OCI-LY1 (cell line): ENCODE measurements around the gene PBXIP1.

Experiments used
- H2AFZ ChIP-seq: fragments of 200-600 bp; sonication (generic), shearing (Covaris generic); 2 replicates; pipeline ENCODE4 v1.6.0; 2014; ENCODE audit warnings: antibody characterized with exemption, mild to moderate bottlenecking, low read length
- H3F3A ChIP-seq: fragments of 200-600 bp; sonication (generic), shearing (Covaris generic); 2 replicates; pipeline ENCODE4 v1.6.0; 2014; ENCODE audit warnings: mild to moderate bottlenecking, antibody characterized with exemption, low read length, moderate library complexity; ENCODE audit not compliant: insufficient read depth
- H3K27ac ChIP-seq: fragments of 200-600 bp; sonication (generic); 2 replicates; pipeline ENCODE4 v1.5.1; 2014; ENCODE audit warnings: low read length, mixed run types, mild to moderate bottlenecking, low read depth; ENCODE audit not compliant: poor library complexity, severe bottlenecking
- H3K27me3 ChIP-seq: fragments of 200-600 bp; sonication (generic); 2 replicates; pipeline ENCODE4 v1.6.0; 2014; ENCODE audit warnings: antibody characterized with exemption, mild to moderate bottlenecking, low read length, moderate library complexity; ENCODE audit not compliant: insufficient read depth
- H3K36me3 ChIP-seq: fragments of 200-600 bp; sonication (generic); 2 replicates; pipeline ENCODE4 v1.6.1; 2014; ENCODE audit warnings: mild to moderate bottlenecking, antibody characterized with exemption, low read length, moderate library complexity, mixed read lengths; ENCODE audit not compliant: insufficient read depth
- H3K4me1 ChIP-seq: fragments of 200-600 bp; sonication (generic); 2 replicates; pipeline ENCODE4 v1.5.1; 2014; ENCODE audit warnings: mild to moderate bottlenecking, low read length, moderate library complexity; ENCODE audit not compliant: insufficient read depth, severe bottlenecking
- H3K4me2 ChIP-seq: fragments of 200-600 bp; sonication (generic), shearing (Covaris generic); 2 replicates; pipeline ENCODE4 v1.6.1; 2014; ENCODE audit warnings: low read length
- H3K4me3 ChIP-seq: fragments of 200-600 bp; sonication (generic); 2 replicates; pipeline ENCODE4 v1.5.1; 2014; ENCODE audit warnings: low read length, low read depth, mild to moderate bottlenecking, mixed read lengths; ENCODE audit not compliant: poor library complexity, severe bottlenecking
- H3K79me2 ChIP-seq: fragments of 200-600 bp; shearing (Covaris generic); 2 replicates; pipeline ENCODE4 v1.6.1; 2016; ENCODE audit warnings: mixed run types, low read length, mixed read lengths; ENCODE audit not compliant: insufficient read depth
- H3K9ac ChIP-seq: fragments of 200-600 bp; sonication (generic), shearing (Covaris generic); 2 replicates; pipeline ENCODE4 v1.6.1; 2014; ENCODE audit warnings: mild to moderate bottlenecking, low read length, mixed read lengths
- H3K9me2 ChIP-seq: fragments of 200-600 bp; sonication (generic), shearing (Covaris generic); 2 replicates; pipeline ENCODE4 v1.6.1; 2014; ENCODE audit warnings: low read depth, mild to moderate bottlenecking, low read length, mixed read lengths
- H3K9me3 ChIP-seq: fragments of 200-600 bp; shearing (Covaris generic); 2 replicates; pipeline ENCODE4 v1.6.1; 2014; ENCODE audit warnings: low read length, mixed read lengths
- H4K20me1 ChIP-seq: fragments of 200-600 bp; sonication (generic), shearing (Covaris generic); 2 replicates; pipeline ENCODE4 v1.6.0; 2016; ENCODE audit warnings: mild to moderate bottlenecking, low read length; ENCODE audit not compliant: insufficient read depth
- CTCF ChIP-seq: fragments of 200-600 bp; sonication (generic), shearing (Covaris generic); IDR thresholded peaks from 2 replicates; pipeline ENCODE4 v1.5.1; 2017; ENCODE audit warnings: mild to moderate bottlenecking, antibody characterized with exemption, low read length, moderate library complexity, mixed read lengths
- EZH2 ChIP-seq: fragments of 200-600 bp; sonication (generic), shearing (Covaris generic); IDR thresholded peaks from 2 replicates; pipeline ENCODE4 v1.8.0; 2017; ENCODE audit warnings: borderline replicate concordance, mixed run types, mild to moderate bottlenecking, antibody characterized with exemption, low read length, moderate library complexity, mixed read lengths

The PBXIP1 gene

DNA sequence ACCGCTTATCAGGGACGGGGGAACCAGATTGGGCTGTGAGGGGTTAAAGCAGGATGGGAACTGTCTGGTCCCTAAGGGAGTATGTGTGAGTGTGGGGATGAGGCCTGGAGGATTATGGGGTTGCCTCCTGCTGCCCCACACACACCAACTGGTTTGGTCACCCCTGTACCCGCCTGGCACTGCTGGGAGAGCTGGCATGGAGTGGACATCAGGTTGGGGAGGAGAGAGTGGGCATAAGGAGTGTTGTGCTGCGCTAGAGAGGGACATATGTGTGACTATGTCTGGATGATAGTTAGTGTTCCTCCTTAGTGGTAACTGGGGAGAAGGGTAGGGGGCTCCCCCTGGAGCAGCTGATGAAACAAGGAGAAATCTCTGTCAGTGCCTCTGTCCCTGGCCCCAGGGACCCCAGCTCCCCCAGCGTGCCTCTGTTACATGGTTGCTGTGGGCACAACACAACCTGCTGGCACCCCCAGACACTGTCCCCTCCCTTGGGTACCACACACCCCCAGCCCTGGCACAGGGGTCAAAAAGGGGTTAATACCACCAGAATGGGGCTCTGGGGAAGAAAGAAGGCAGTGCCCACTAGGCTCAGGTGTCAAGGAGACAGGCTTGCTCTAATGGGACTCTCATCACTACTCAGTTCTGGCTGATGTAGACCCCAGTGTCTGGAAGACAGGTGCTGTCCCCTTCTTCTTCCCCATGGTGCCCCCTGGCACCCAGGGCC lies 48.6 kb upstream of the PBXIP1 start:
- peaks cover 40% of the 10 kb centered on the region for H3K4me1 ChIP-seq
- no peak overlapping the region for H2AFZ ChIP-seq

DNA sequence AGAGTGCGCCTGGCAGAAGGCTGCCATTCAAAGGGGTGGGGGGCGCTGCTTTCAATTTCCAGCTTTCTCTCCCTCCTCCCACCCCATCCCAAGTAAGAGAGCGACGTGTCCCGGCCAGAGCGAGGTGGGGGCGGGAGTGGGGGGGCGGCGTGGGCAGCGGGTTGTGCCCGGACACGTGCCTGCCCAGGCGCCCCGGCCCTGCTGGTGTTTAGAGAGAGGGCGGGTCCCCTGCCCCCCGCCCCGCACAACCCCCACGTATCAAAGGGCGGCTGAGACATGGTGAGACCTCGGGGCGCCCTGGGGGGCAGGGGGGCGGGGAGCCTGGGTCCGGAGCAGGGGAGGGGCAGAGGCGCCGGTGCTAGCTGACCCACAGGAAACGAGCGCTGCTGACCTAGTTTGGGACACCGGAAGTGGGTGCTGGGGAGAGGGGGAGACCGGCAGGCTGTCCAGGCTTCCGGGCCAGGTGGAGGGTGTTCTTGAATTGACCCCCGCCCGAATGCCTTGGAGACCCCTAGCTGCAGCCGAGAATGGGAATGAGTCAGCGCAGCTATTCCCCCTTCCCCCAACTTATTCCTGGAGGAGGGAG lies 48.0 kb upstream of the PBXIP1 start:
- Histone ChIP-seq H3K79me2 (no peaks in the 10 kb centered on the region), H3K4me2 (peak overlapping the region; percentile 99), H3K9me2 (no peaks in the 10 kb centered on the region), H3K4me3 (peak overlapping the region; percentile 90), H3K4me1 (peaks cover 47% of the 10 kb centered on the region), H3K36me3 (no peaks in the 10 kb centered on the region), H3K9me3 (no peaks in the 10 kb centered on the region), H3K9ac (peak overlapping the region; percentile 93), H3K27me3 (no peaks in the 10 kb centered on the region), H4K20me1 (no peaks in the 10 kb centered on the region), H3F3A (peaks cover 4% of the 10 kb centered on the region; the same call in 1 of the 2 replicates), H2AFZ (no peak overlapping the region), H3K27ac (peak overlapping the region; percentile 69)
- TF ChIP-seq CTCF (no peak), EZH2 (no peak)

More for the DNA sequence above, 48.6 kb upstream of the PBXIP1 start:
- Histone ChIP-seq H3K9me3 (no peaks in the 10 kb centered on the region), H3K79me2 (no peaks in the 10 kb centered on the region), H3K36me3 (no peaks in the 10 kb centered on the region), H3K4me3 (peak overlapping the region; percentile 90), H3K27me3 (no peaks in the 10 kb centered on the region), H3F3A (peaks cover 4% of the 10 kb centered on the region; the same call in 1 of the 2 replicates), H3K9me2 (no peaks in the 10 kb centered on the region), H3K4me2 (peak overlapping the region; percentile 99), H3K9ac (peak overlapping the region; percentile 93; the same call in 1 of the 2 replicates), H3K27ac (peak overlapping the region; percentile 69), H4K20me1 (no peaks in the 10 kb centered on the region)
- TF ChIP-seq CTCF (no peak), EZH2 (no peak)

GRCh38 chr1:155003227-155003765 lies 47.4 kb upstream of the PBXIP1 start:
- Histone ChIP-seq H3K9me3 (no peaks in the 10 kb centered on the region), H3K79me2 (no peaks in the 10 kb centered on the region), H3F3A (peaks cover 4% of the 10 kb centered on the region; the same call in 1 of the 2 replicates), H3K36me3 (no peaks in the 10 kb centered on the region), H4K20me1 (no peaks in the 10 kb centered on the region), H3K9me2 (no peaks in the 10 kb centered on the region), H3K9ac (peak overlapping the region; percentile 93), H2AFZ (no peak overlapping the region), H3K27me3 (no peaks in the 10 kb centered on the region), H3K4me1 (peaks cover 49% of the 10 kb centered on the region), H3K27ac (peak overlapping the region; percentile 69), H3K4me3 (peak overlapping the region; percentile 90), H3K4me2 (peak overlapping the region; percentile 99)
- no peak for TF ChIP-seq EZH2
- TF ChIP-seq CTCF = no peak
